Thoracic aorta (tissue), 2 donors: ENCODE data around the gene CELSR3. TPM values are rescaled to one million over a fixed set of nuclear protein-coding genes. Genes with fewer than 3 reads are reported as not detected.
A peak's percentile ranks its signal among the peaks of the same experiment; 100 is the strongest.

Source experiments
- ATAC-seq: fragments of 150-250 bp; one replicate; pipeline ENCODE4 v1.8.0; 2017; ENCODE audit warnings: low read depth; ENCODE audit not compliant: insufficient number of reproducible peaks, low FRiP score
- DNase-seq: peaks from one replicate; pipeline ENCODE4 v3.0.0-alpha.2; 2020; ENCODE audit warnings: low spot score
- H3K27ac ChIP-seq, 2 donors: fragments of 200-600 bp; sonication (generic); 1 replicate in 1 of 2; 2 replicates in 1 of 2; pipeline ENCODE4 v1.5.1; 2016; ENCODE audit warnings: mild to moderate bottlenecking in 2 of 2, moderate library complexity in 2 of 2
- H3K27me3 ChIP-seq: fragments of 200-600 bp; sonication (generic); replicated peaks from 2 replicates; pipeline ENCODE4 v1.6.0; 2016; ENCODE audit warnings: mild to moderate bottlenecking; ENCODE audit not compliant: insufficient read depth
- H3K36me3 ChIP-seq: fragments of 200-600 bp; sonication (generic); one replicate; pipeline ENCODE4 v1.5.1; 2016
- H3K4me1 ChIP-seq, 2 donors: fragments of 200-600 bp; sonication (generic); 1 replicate in 1 of 2; 2 replicates in 1 of 2; pipeline versions ENCODE4 v1.5.1 to v1.6.0; 2016; ENCODE audit warnings: low read depth in 2 of 2, mild to moderate bottlenecking in 1 of 2; ENCODE audit not compliant: control insufficient read depth in 1 of 2
- H3K4me3 ChIP-seq: fragments of 200-600 bp; sonication (generic); 2 replicates; pipeline ENCODE4 v1.5.1; 2016; ENCODE audit warnings: mild to moderate bottlenecking
- H3K9me3 ChIP-seq: fragments of 200-600 bp; sonication (generic); 2 replicates; pipeline ENCODE4 v1.5.1; 2016
- total RNA-seq, 2 donors: library from RNA; depleted of rRNA; stranded (reverse); fragments of >200 nt; gene quantifications; one replicate each; pipeline versions ENCODE4 v1.1.0 to v1.2.3, GENCODE V29; 2016
- TF ChIP-seq, protein P1 (sequence below): fragments of 200-600 bp; sonication (generic); IDR thresholded peaks from one replicate; pipeline ENCODE4 v1.5.1; 2019; ENCODE audit warnings: antibody characterized with exemption

Gene CELSR3
- total RNA-seq, 2 donors from 2014 or later, result 1.3 to 3.0 TPM

GRCh38 chr3:48628277-48629017 lies 34.2 kb downstream of the CELSR3 start:
- no peaks in the 10 kb centered on the region for H3K9me3 ChIP-seq
- no peaks in the 10 kb centered on the region for H3K27me3 ChIP-seq
- ATAC-seq (no peak), DNase-seq (no peak)
- H3K4me1 ChIP-seq, result peaks cover 0 to 11% of the 10 kb centered on the region in 2 donors
- peaks cover 74% of the 10 kb centered on the region for H3K36me3 ChIP-seq
- TF ChIP-seq, protein P1, sequence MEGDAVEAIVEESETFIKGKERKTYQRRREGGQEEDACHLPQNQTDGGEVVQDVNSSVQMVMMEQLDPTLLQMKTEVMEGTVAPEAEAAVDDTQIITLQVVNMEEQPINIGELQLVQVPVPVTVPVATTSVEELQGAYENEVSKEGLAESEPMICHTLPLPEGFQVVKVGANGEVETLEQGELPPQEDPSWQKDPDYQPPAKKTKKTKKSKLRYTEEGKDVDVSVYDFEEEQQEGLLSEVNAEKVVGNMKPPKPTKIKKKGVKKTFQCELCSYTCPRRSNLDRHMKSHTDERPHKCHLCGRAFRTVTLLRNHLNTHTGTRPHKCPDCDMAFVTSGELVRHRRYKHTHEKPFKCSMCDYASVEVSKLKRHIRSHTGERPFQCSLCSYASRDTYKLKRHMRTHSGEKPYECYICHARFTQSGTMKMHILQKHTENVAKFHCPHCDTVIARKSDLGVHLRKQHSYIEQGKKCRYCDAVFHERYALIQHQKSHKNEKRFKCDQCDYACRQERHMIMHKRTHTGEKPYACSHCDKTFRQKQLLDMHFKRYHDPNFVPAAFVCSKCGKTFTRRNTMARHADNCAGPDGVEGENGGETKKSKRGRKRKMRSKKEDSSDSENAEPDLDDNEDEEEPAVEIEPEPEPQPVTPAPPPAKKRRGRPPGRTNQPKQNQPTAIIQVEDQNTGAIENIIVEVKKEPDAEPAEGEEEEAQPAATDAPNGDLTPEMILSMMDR, result no peak
- no peak overlapping the region for H3K27ac ChIP-seq
- H3K4me3 ChIP-seq, result no peak overlapping the region

- Histone ChIP-seq H3K4me3 (no peak overlapping the region), H3K4me1 (peaks cover 0 to 8% of the 10 kb centered on the region in 2 donors), H3K27me3 (no peaks in the 10 kb centered on the region), H3K27ac (no peak overlapping the region), H3K36me3 (peaks cover 49% of the 10 kb centered on the region), H3K9me3 (no peaks in the 10 kb centered on the region)
- DNase-seq, result no peak
- TF ChIP-seq, protein P1, result no peak
- no peak for ATAC-seq
These were observed 37.1 kb downstream of the CELSR3 start for GRCh38 chr3:48625600-48625999.

- peaks cover 5 to 16% of the 10 kb centered on the region in 2 donors for H3K4me1 ChIP-seq
- no peaks in the 10 kb centered on the region for H3K27me3 ChIP-seq
- ATAC-seq, result no peak
- no peaks in the 10 kb centered on the region for H3K9me3 ChIP-seq
- TF ChIP-seq, protein P1, result no peak
- no peak for DNase-seq
- H3K36me3 ChIP-seq, result peaks cover 40% of the 10 kb centered on the region
- H3K27ac ChIP-seq, result no peak overlapping the region
- no peak overlapping the region for H3K4me3 ChIP-seq
These were observed 37.9 kb downstream of the CELSR3 start for GRCh38 chr3:48624767-48625166.

GRCh38 chr3:48623851-48624547 lies 38.7 kb downstream of the CELSR3 start:
- TF ChIP-seq, protein P1, result no peak
- Histone ChIP-seq H3K9me3 (no peaks in the 10 kb centered on the region), H3K27ac (no peak overlapping the region), H3K4me3 (no peak overlapping the region), H3K36me3 (peaks cover 35% of the 10 kb centered on the region), H3K27me3 (no peaks in the 10 kb centered on the region), H3K4me1 (peaks cover 13 to 24% of the 10 kb centered on the region in 2 donors)
- no peak for DNase-seq
- no peak for ATAC-seq

- TF ChIP-seq, protein P1, result no peak
- H3K27ac ChIP-seq, result peak within 1 kb of the TSS; percentile 94
- H3K4me1 ChIP-seq, result peaks cover 15 to 30% of the 10 kb centered on the region in 2 donors
- no peak within 1 kb of the TSS for H3K4me3 ChIP-seq
- ATAC-seq, result no peak
- peaks cover 16% of the 10 kb centered on the region for H3K36me3 ChIP-seq
- no peaks in the 10 kb centered on the region for H3K27me3 ChIP-seq
- peaks cover 14% of the 10 kb centered on the region for H3K9me3 ChIP-seq
- DNase-seq, result no peak
These were observed 41.2 kb downstream of the CELSR3 start, which contains the start of gene TMEM89 for GRCh38 chr3:48621461-48621869. TMEM89 (minus strand) TSS chr3:48621769; CDS start chr3:48621756, 13 bp downstream.
